HG03159 (cell line): ENCODE measurements around the gene KRTAP12-3.
"Not testable (repeated sequence)": the region's sequence is repeated elsewhere in the genome, so short reads cannot be mapped to it uniquely, and the experiment has no call there.

ENCODE experiments used
- ATAC-seq: cut with Tn5 transposase; IDR thresholded peaks from one replicate; pipeline ENCODE4 v1.9.1; 2021; ENCODE audit warnings: mild to moderate bottlenecking, moderate library complexity; ENCODE audit not compliant: unreplicated experiment

KRTAP12-3 gene

GRCh38 chr21:44682580-44683151 lies 24.9 kb downstream of the KRTAP12-3 start:
- no peak for ATAC-seq

- ATAC-seq = no peak
Observed at GRCh38 chr21:44684077-44684476, 26.3 kb downstream of the KRTAP12-3 start.

GRCh38 chr21:44684483-44684882 lies 26.8 kb downstream of the KRTAP12-3 start:
- no peak for ATAC-seq

GRCh38 chr21:44685050-44685449 lies 27.3 kb downstream of the KRTAP12-3 start:
- not testable (repeated sequence) for ATAC-seq

- no peak for ATAC-seq
Observed at GRCh38 chr21:44686000-44686781, 28.5 kb downstream of the KRTAP12-3 start.

- ATAC-seq = no peak
Observed at GRCh38 chr21:44686843-44687561, 29.3 kb downstream of the KRTAP12-3 start.

- no peak for ATAC-seq
Observed at GRCh38 chr21:44687671-44688070, 29.9 kb downstream of the KRTAP12-3 start.

- ATAC-seq = not testable (repeated sequence)
Observed at GRCh38 chr21:44689740-44690139, 32.0 kb downstream of the KRTAP12-3 start.

GRCh38 chr21:44691686-44692085 lies 34.0 kb downstream of the KRTAP12-3 start:
- ATAC-seq = no peak

- ATAC-seq = no peak
Observed at GRCh38 chr21:44692798-44693512, 35.2 kb downstream of the KRTAP12-3 start.

- ATAC-seq = no peak
Observed at GRCh38 chr21:44694776-44695175, 37.0 kb downstream of the KRTAP12-3 start.

GRCh38 chr21:44695184-44695583 lies 37.5 kb downstream of the KRTAP12-3 start:
- ATAC-seq = no peak

GRCh38 chr21:44695641-44696040 lies 37.9 kb downstream of the KRTAP12-3 start:
- ATAC-seq = no peak

- no peak for ATAC-seq
Observed at GRCh38 chr21:44696572-44696971, 38.8 kb downstream of the KRTAP12-3 start.

GRCh38 chr21:44697172-44697810 lies 39.6 kb downstream of the KRTAP12-3 start, which contains the start of gene KRTAP10-12:
Gene KRTAP10-12, plus strand, starts transcription at chr21:44697172. Its CDS starts 30 bp downstream, at chr21:44697202.
- ATAC-seq = not testable (repeated sequence)

- ATAC-seq = no peak
Observed at GRCh38 chr21:44697811-44698734, 40.3 kb downstream of the KRTAP12-3 start.

GRCh38 chr21:44699502-44700001 lies 41.8 kb downstream of the KRTAP12-3 start:
- no peak for ATAC-seq

GRCh38 chr21:44700101-44701022 lies 42.6 kb downstream of the KRTAP12-3 start:
- ATAC-seq = no peak
